ENCODE measurements around the gene CAMTA2. TPM values are rescaled to one million over a fixed set of nuclear protein-coding genes. Genes with fewer than 3 reads are reported as not detected.

The CAMTA2 gene
- total RNA-seq, 1 experiment from 2014 or later: 1.6 TPM

- peaks cover 33% of the 10 kb centered on the region for H3K36me3 ChIP-seq (replicated peaks; ENCODE audit: control insufficient read depth, insufficient read depth, low read length)
- peak; percentile 92 for DNase-seq
- no peaks in the 10 kb centered on the region for H3K27me3 ChIP-seq (ENCODE audit: control insufficient read depth, insufficient read depth, low read length)
Measured at GRCh38 chr17:4940555-4941318, 46.7 kb downstream of the CAMTA2 start.

DNA sequence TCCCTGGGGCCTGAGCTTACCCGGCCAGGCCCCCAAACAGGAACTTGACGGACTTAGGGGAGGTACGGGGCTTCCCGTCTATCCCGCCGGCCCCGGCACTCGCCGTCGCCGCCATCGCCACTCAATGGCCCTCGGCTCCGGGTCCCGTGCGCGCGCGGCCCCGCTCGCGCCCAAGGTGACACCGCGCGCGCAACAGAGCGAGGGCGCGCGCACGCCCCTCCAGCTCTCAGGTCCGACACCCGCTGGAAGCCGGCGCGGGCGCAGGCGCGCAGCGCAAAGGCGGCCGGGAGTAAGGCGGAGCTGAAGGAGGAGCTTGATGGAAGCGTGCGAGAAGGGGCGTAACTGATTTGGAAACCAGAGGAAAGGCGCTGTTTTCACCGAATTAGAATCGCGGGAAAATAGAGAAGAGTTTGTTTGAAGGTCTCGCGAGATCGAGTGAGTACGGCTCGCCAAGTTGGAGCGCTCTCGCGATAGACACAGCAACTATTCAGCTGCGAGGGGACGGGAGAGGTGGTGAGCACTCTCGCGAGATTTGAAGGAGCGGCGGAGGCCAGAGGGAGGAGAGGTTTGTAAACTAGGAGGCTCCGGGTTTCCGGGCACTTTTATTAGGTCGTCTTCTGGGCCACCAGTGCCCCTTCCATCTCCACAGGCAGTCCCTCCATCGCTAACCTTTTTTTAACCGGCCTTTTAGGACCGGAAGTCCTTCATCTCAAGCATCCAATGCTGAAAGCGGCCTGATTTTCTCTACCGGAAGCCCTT lies 47.5 kb downstream of the CAMTA2 start, which contains the start of the genes RNF167 and SLC25A11:
Gene RNF167, plus strand, starts transcription at position 473 of the 759 bp plus-strand sequence. CDS start 642 bp downstream, outside the sequence.
Gene SLC25A11, minus strand, starts transcription at position 251 of the 759 bp plus-strand sequence. Its CDS starts 136 bp downstream, at position 115.
- Histone ChIP-seq H3K27me3 (ENCODE audit: control insufficient read depth, insufficient read depth, low read length) (no peaks in the 10 kb centered on the region), H3K4me3 (ENCODE audit: insufficient read depth, low read depth, low read length) (peak within 1 kb of the TSS; percentile 89), H3K36me3 (replicated peaks; ENCODE audit: control insufficient read depth, insufficient read depth, low read length) (peaks cover 28% of the 10 kb centered on the region)
- DNase-seq: peak; percentile 99

More at GRCh38 chr17:4940555-4941318, 46.7 kb downstream of the CAMTA2 start:
- H3K4me3 ChIP-seq (ENCODE audit: insufficient read depth, low read depth, low read length): peak overlapping the region; percentile 89

DNA sequence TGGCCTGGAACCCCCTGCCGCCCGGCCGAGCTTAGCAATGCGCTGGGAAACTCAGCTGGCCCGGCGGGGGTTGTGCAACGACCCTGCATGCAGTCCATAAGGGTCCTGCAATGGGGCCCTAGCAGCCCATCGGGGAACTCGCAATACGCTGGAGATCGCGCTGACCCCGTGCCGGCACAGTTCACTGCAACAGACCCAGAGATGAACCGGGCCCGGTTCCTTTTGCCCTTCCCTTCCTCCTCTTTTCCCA lies 48.0 kb downstream of the CAMTA2 start:
- DNase-seq: no peak
- no peaks in the 10 kb centered on the region for H3K27me3 ChIP-seq (ENCODE audit: control insufficient read depth, insufficient read depth, low read length)
- H3K4me3 ChIP-seq (ENCODE audit: insufficient read depth, low read depth, low read length): peak overlapping the region; percentile 89
- H3K36me3 ChIP-seq (replicated peaks; ENCODE audit: control insufficient read depth, insufficient read depth, low read length): peaks cover 25% of the 10 kb centered on the region

GRCh38 chr17:4938688-4939545 lies 48.6 kb downstream of the CAMTA2 start:
- peak; percentile 37 for DNase-seq
- H3K36me3 ChIP-seq (replicated peaks; ENCODE audit: control insufficient read depth, insufficient read depth, low read length): peaks cover 25% of the 10 kb centered on the region
- H3K4me3 ChIP-seq (ENCODE audit: insufficient read depth, low read depth, low read length): peak overlapping the region; percentile 89
- H3K27me3 ChIP-seq (ENCODE audit: control insufficient read depth, insufficient read depth, low read length): no peaks in the 10 kb centered on the region

DNA sequence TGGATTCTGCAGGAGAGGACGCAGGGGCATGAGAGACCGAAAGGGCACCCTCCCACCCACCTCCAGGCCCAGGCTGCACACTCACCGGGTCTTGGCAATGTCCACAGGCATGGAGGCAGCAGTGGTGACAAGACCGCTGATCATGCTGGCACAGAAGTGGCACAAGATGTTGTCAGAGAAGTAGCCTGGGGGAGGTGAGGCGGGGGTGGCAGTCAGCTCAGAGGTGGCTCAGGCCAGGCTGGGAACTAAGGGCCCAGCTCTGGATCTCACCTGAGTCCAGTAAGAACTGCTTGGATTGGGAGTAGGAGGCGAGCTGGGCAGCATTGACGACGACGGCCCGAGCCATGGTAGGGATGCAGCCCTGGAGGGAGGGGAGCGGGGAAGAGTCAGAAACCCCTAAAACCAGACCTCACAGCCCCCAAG lies 49.4 kb downstream of the CAMTA2 start:
- peaks cover 21% of the 10 kb centered on the region for H3K36me3 ChIP-seq (replicated peaks; ENCODE audit: control insufficient read depth, insufficient read depth, low read length)
- no peaks in the 10 kb centered on the region for H3K27me3 ChIP-seq (ENCODE audit: control insufficient read depth, insufficient read depth, low read length)
- H3K4me3 ChIP-seq (ENCODE audit: insufficient read depth, low read depth, low read length): no peak overlapping the region
- peak; percentile 36 for DNase-seq

DNA sequence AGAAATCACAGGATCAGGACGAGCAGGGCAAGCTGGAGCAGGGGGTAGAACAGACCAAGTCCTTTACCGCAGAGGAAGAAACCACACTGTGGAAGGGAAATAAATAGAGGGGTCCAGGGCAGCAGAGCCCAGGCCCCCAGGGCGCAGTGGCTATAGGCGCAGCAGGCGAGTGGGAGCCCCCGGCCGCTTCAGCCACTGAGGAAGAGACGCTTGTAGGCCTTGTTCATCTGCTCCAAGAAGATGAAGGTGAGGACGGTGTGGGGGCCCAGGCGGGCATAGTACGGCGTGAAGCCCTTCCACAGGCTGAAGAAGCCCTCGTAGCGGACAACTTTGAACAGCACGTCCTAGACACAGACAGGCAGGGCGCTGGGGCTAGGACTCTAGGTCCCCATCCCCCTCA lies 49.9 kb downstream of the CAMTA2 start:
- H3K4me3 ChIP-seq (ENCODE audit: insufficient read depth, low read depth, low read length): no peak overlapping the region
- no peak for DNase-seq
- peaks cover 16% of the 10 kb centered on the region for H3K36me3 ChIP-seq (replicated peaks; ENCODE audit: control insufficient read depth, insufficient read depth, low read length)
- no peaks in the 10 kb centered on the region for H3K27me3 ChIP-seq (ENCODE audit: control insufficient read depth, insufficient read depth, low read length)

DNA sequence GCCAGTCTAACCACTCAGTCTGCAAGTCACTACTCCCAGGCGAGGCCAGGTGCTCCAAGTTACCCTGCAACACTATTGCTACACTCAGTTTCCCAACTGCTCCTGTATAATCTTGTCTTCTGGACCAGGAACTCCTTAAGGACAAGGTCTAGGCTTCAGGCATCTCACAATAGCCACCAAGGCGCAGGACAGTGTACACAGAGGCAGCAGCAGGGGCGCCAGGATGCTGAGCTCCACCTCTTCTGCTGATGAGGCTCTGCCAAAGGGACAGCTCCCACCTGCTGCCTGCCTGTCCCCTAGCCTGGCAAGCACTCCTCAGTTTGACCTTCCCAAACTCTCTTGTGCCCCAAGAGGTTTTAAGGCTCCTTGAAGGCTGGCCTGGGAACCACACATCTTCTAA lies 51.0 kb downstream of the CAMTA2 start:
- H3K36me3 ChIP-seq (replicated peaks; ENCODE audit: control insufficient read depth, insufficient read depth, low read length): peaks cover 10% of the 10 kb centered on the region
- peak; percentile 13 for DNase-seq
- H3K4me3 ChIP-seq (ENCODE audit: insufficient read depth, low read depth, low read length): no peak overlapping the region
- H3K27me3 ChIP-seq (ENCODE audit: control insufficient read depth, insufficient read depth, low read length): no peaks in the 10 kb centered on the region

DNA sequence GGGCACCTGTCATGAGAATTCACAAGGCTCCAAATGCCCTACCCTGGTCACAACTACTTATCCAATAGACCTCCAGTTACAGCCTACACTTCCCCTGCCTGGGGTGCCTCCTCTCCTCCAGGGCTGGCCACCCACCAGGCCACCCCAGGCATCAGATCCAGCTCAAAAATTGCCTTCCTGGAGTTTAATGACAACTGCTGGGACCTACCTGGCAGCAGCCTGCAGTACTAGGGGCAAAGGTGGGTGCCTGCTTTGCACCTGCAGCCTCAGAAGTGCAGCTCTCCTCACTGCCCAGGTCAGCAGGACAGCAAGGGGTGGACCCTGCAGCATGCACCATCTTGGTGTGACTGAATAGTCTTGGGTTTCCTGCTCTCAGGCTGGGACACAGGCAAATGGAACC lies 51.8 kb downstream of the CAMTA2 start:
- peaks cover 10% of the 10 kb centered on the region for H3K36me3 ChIP-seq (replicated peaks; ENCODE audit: control insufficient read depth, insufficient read depth, low read length)
- no peak for DNase-seq
- H3K27me3 ChIP-seq (ENCODE audit: control insufficient read depth, insufficient read depth, low read length): no peaks in the 10 kb centered on the region
- H3K4me3 ChIP-seq (ENCODE audit: insufficient read depth, low read depth, low read length): no peak overlapping the region

DNA sequence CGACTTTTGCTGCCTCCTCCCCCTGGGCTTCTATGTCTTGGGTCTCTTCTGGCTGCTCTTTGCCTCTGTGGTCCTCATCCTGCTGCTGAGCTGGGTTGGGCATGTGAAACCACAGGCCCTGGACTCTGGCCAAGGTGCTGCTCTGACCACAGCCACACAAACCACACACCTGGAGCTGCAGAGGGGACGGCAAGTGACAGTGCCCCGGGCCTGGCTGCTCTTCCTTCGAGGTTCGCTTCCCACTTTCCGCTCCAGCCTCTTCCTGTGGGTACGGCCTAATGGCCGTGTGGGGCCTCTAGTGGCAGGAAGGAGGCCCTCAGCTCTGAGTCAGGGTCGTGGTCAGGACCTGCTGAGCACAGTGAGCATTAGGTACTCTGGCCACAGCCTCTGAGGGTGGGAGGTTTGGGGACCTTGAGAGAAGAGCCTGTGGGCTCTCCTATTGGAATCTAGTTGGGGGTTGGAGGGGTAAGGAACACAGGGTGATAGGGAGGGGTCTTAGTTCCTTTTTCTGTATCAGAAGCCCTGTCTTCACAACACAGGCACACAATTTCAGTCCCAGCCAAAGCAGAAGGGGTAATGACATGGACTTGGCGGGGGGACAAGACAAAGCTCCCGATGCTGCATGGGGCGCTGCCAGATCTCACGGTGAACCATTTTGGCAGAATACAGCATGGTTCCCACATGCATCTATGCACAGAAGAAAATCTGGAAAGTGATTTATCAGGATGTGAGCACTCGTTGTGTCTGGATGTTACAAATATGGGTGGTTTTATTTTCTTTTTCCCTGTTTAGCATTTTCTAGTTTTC lies 53.1 kb downstream of the CAMTA2 start:
- DNase-seq: peak; percentile 84
- no peaks in the 10 kb centered on the region for H3K27me3 ChIP-seq (ENCODE audit: control insufficient read depth, insufficient read depth, low read length)
- peaks cover 10% of the 10 kb centered on the region for H3K36me3 ChIP-seq (replicated peaks; ENCODE audit: control insufficient read depth, insufficient read depth, low read length)
- H3K4me3 ChIP-seq (ENCODE audit: insufficient read depth, low read depth, low read length): no peak overlapping the region

DNA sequence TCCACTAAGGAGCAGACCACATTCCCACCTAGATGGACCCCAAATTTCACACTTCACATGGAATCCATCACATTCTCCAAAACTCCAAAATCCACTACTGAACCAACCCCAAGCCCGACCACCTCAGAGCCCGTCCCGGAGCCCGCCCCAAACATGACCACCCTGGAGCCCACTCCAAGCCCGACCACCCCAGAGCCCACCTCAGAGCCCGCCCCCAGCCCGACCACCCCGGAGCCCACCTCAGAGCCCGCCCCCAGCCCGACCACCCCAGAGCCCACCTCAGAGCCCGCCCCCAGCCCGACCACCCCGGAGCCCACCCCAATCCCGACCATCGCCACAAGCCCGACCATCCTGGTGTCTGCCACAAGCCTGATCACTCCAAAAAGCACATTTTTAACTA lies 53.8 kb downstream of the CAMTA2 start:
- peak; percentile 38 for DNase-seq
- peaks cover 10% of the 10 kb centered on the region for H3K36me3 ChIP-seq (replicated peaks; ENCODE audit: control insufficient read depth, insufficient read depth, low read length)
- H3K27me3 ChIP-seq (ENCODE audit: control insufficient read depth, insufficient read depth, low read length): no peaks in the 10 kb centered on the region
- H3K4me3 ChIP-seq (ENCODE audit: insufficient read depth, low read depth, low read length): no peak overlapping the region

DNA sequence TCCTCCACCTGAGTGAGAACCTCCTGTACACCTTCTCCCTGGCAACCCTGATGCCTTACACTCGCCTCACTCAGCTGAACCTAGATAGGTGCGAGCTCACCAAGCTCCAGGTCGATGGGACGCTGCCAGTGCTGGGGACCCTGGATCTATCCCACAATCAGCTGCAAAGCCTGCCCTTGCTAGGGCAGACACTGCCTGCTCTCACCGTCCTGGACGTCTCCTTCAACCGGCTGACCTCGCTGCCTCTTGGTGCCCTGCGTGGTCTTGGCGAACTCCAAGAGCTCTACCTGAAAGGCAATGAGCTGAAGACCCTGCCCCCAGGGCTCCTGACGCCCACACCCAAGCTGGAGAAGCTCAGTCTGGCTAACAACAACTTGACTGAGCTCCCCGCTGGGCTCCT lies 54.7 kb downstream of the CAMTA2 start:
- DNase-seq: no peak
- Histone ChIP-seq H3K4me3 (ENCODE audit: insufficient read depth, low read depth, low read length) (no peak overlapping the region), H3K36me3 (replicated peaks; ENCODE audit: control insufficient read depth, insufficient read depth, low read length) (peaks cover 6% of the 10 kb centered on the region), H3K27me3 (ENCODE audit: control insufficient read depth, insufficient read depth, low read length) (no peaks in the 10 kb centered on the region)

DNA sequence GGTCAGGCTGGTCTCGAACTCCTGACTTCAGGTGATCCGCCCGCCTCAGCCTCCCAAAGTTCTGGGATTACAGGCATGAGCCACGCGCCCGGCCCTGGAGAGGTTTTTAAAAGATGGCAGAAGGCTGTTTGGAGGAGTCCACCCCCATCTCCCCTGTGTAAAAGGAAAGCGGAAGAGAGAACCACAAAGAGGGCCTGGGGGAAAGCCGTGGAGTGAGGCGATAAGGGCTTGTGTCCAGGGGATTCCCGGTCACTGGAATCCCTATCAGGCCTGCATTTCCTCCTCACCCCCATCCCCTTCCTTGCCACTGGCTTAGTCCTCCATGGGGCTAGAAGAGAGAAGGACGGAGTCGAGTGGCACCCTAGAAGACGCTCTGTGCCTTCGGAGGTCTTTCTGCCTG lies 55.5 kb downstream of the CAMTA2 start, which contains the start of gene GP1BA:
Gene GP1BA, plus strand, starts transcription at position 315 of the 400 bp plus-strand sequence. CDS start 328 bp downstream, outside the sequence.
- Histone ChIP-seq H3K4me3 (ENCODE audit: insufficient read depth, low read depth, low read length) (no peak within 1 kb of the TSS), H3K36me3 (replicated peaks; ENCODE audit: control insufficient read depth, insufficient read depth, low read length) (no peaks in the 10 kb centered on the region; the same call in 1 of the 2 replicates), H3K27me3 (ENCODE audit: control insufficient read depth, insufficient read depth, low read length) (no peaks in the 10 kb centered on the region)
- no peak for DNase-seq

DNA sequence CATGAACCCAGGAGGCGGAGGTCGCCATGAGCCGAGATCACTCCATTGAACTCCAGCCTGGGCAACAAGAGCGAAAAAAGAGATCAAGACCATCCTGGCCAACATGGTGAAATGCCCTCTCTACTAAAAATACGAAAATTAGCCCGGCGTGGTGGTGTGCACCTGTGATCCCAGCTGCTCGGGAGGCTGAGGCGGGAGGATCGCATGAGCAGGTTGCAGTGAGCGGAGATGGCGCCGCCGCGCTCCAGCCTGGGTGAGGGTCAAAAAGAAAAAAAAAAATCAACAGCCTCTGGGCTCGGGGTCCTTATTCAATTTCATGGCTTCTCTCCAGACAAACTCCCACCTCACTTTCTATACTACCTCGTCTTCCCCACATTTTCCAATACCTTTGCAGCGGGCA lies 58.6 kb downstream of the CAMTA2 start:
- Histone ChIP-seq H3K36me3 (replicated peaks; ENCODE audit: control insufficient read depth, insufficient read depth, low read length) (no peaks in the 10 kb centered on the region), H3K4me3 (ENCODE audit: insufficient read depth, low read depth, low read length) (no peak overlapping the region), H3K27me3 (ENCODE audit: control insufficient read depth, insufficient read depth, low read length) (no peaks in the 10 kb centered on the region)
- no peak for DNase-seq
